HCT116 (cell line): ENCODE data around the gene MSI2. TPM values are rescaled to one million over a fixed set of nuclear protein-coding genes. Genes with fewer than 3 reads are reported as not detected.

Experiments used
- ATAC-seq: fragments of 200-7000 bp; cut with Tn5 transposase; 2 replicates; pipeline ENCODE4 v1.9.1; 2020; ENCODE audit warnings: mild to moderate bottlenecking, moderate library complexity
- BruUV-seq: library from RNA; stranded (reverse); fragments of 400-500 nt; replicated peaks from 2 replicates; lab custom pipeline; 2021; lab: Mats Ljungman, UMichigan
- CTCF ChIA-PET: fragments of 300-600 bp; sonication (Branson Sonifier 250); formaldehyde crosslinking; loops from one replicate; lab custom pipeline; 2021; ENCODE audit warnings: antibody characterized with exemption; lab: Charles Lee
- POLR2A ChIA-PET: fragments of 300-600, 350-600 bp; sonication (Branson Sonifier 250); formaldehyde crosslinking; loops from one replicate; lab custom pipeline; 2021; ENCODE audit warnings: antibody characterized with exemption; lab: Charles Lee
- RAD21 ChIA-PET, 2 experiments: fragments of 300-600 bp; sonication (Branson Sonifier 250); formaldehyde crosslinking; loops; one replicate each; lab custom pipeline; 2023; ENCODE audit warnings: low total read pairs in 2 of 2; ENCODE audit not compliant: uncharacterized antibody in 2 of 2, unreplicated experiment in 2 of 2, low non-redundant PET in 1 of 2; lab: Charles Lee
- DNase-seq: peaks from one replicate; pipeline ENCODE4 v3.0.0-alpha.2; 2010; ENCODE audit warnings: low read depth, low spot score
- H2AFZ ChIP-seq: fragments of 200-600 bp; shearing (Covaris generic), sonication (generic); 2 replicates; pipeline ENCODE4 v1.6.1; 2017; ENCODE audit warnings: low read depth, mixed run types, mixed read lengths, antibody characterized with exemption, low read length; ENCODE audit not compliant: poor library complexity, severe bottlenecking
- H3K27ac ChIP-seq: 2 replicates; pipeline ENCODE4 v1.5.1; 2012; ENCODE audit warnings: low read depth, low read length
- H3K27me3 ChIP-seq: fragments of 200-600 bp; sonication (generic); 2 replicates; pipeline ENCODE4 v1.6.1; 2016; ENCODE audit warnings: mixed run types, low read length, mixed read lengths; ENCODE audit not compliant: insufficient read depth
- H3K36me3 ChIP-seq, 2 experiments: fragments of 200-500 bp in 1 of 2; fragments of 200-600 bp in 1 of 2; sonication (Bioruptor generic) in 1 of 2; sonication (generic) in 1 of 2; 2 replicates each; pipeline versions ENCODE4 v1.5.1 to v1.6.1; 2014 to 2016; ENCODE audit warnings: low read length in 2 of 2, inconsistent platforms in 1 of 2, mixed read lengths in 1 of 2, mixed run types in 1 of 2; ENCODE audit not compliant: insufficient read depth in 2 of 2, control insufficient read depth in 1 of 2
- H3K4me1 ChIP-seq, 2 experiments: fragments of 200-600 bp in 1 of 2; sonication (generic) in 1 of 2; 2 replicates each; pipeline versions ENCODE4 v1.5.1 to v1.6.1; 2012 to 2017; ENCODE audit warnings: low read length in 2 of 2, inconsistent platforms in 1 of 2, mild to moderate bottlenecking in 1 of 2, mixed read lengths in 1 of 2, mixed run types in 1 of 2, moderate library complexity in 1 of 2; ENCODE audit not compliant: insufficient read depth in 2 of 2, control insufficient read depth in 1 of 2
- H3K4me2 ChIP-seq: fragments of 200-600 bp; sonication (generic); 2 replicates; pipeline ENCODE4 v1.6.1; 2017; ENCODE audit warnings: mixed run types, low read length, mixed read lengths
- H3K4me3 ChIP-seq, 2 experiments: fragments of 200-600 bp in 1 of 2; sonication (generic) in 1 of 2; replicated peaks in 1 of 2; 2 replicates each; pipeline ENCODE4 v1.5.1; 2011 to 2016; ENCODE audit warnings: low read length in 2 of 2, control low read depth in 1 of 2, low read depth in 1 of 2, mild to moderate bottlenecking in 1 of 2, mixed read lengths in 1 of 2, mixed run types in 1 of 2
- H3K79me2 ChIP-seq: fragments of 200-600 bp; sonication (generic); 2 replicates; pipeline ENCODE4 v1.6.1; 2017; ENCODE audit warnings: mild to moderate bottlenecking, mixed run types, low read length, moderate library complexity, mixed read lengths; ENCODE audit not compliant: insufficient read depth
- H3K9ac ChIP-seq: fragments of 200-600 bp; sonication (generic); 2 replicates; pipeline ENCODE4 v1.6.1; 2016; ENCODE audit warnings: low read length, mixed read lengths
- H3K9me2 ChIP-seq: fragments of 200-600 bp; sonication (generic), shearing (Covaris generic); 2 replicates; pipeline ENCODE4 v1.6.1; 2017; ENCODE audit warnings: mixed run types, mild to moderate bottlenecking, moderate library complexity; ENCODE audit not compliant: insufficient read depth
- H3K9me3 ChIP-seq, 2 experiments: fragments of 200-500 bp in 1 of 2; fragments of 200-600 bp in 1 of 2; sonication (Bioruptor generic) in 1 of 2; sonication (generic) in 1 of 2; 2 replicates each; pipeline ENCODE4 v1.6.1; 2014 to 2017; ENCODE audit warnings: low read length in 2 of 2, mixed read lengths in 2 of 2, inconsistent platforms in 1 of 2, low read depth in 1 of 2, mild to moderate bottlenecking in 1 of 2, mixed run types in 1 of 2, moderate library complexity in 1 of 2; ENCODE audit not compliant: control insufficient read depth in 1 of 2, insufficient read depth in 1 of 2
- H4K20me1 ChIP-seq: fragments of 200-600 bp; sonication (generic), shearing (Covaris generic); 2 replicates; pipeline ENCODE4 v1.6.1; 2017; ENCODE audit warnings: mixed run types, mild to moderate bottlenecking, moderate library complexity; ENCODE audit not compliant: insufficient read depth
- ATF3 ChIP-seq: IDR thresholded peaks from 2 replicates; pipeline ENCODE4 v1.6.1; 2012
- CBX3 ChIP-seq: IDR thresholded peaks from 2 replicates; pipeline ENCODE4 v1.6.1; 2012; ENCODE audit warnings: low read depth
- CEBPB ChIP-seq: IDR thresholded peaks from 2 replicates; pipeline ENCODE4 v1.6.1; 2012; ENCODE audit warnings: low read depth
- CTCF ChIP-seq, 3 experiments: fragments of 200-600 bp in 1 of 3; sonication (generic) in 1 of 3; IDR thresholded peaks in 2 of 3; conservative IDR thresholded peaks in 1 of 3; 2 replicates each; pipeline ENCODE4 v1.5.1; 2012 to 2017; ENCODE audit warnings: low read depth in 2 of 3, low read length in 2 of 3, antibody characterized with exemption in 1 of 3, borderline replicate concordance in 1 of 3, control low read depth in 1 of 3, mild to moderate bottlenecking in 1 of 3, mixed read lengths in 1 of 3, mixed run types in 1 of 3, moderate library complexity in 1 of 3; ENCODE audit not compliant: insufficient read depth in 1 of 3
- EGR1 ChIP-seq: IDR thresholded peaks from 2 replicates; pipeline ENCODE4 v1.6.1; 2012; ENCODE audit warnings: low read depth
- EZH2 ChIP-seq: fragments of 200-600 bp; sonication (generic); IDR thresholded peaks from 2 replicates; pipeline ENCODE4 v1.6.1; 2017; ENCODE audit warnings: antibody characterized with exemption, mixed run types
- JUND ChIP-seq: IDR thresholded peaks from 2 replicates; pipeline ENCODE4 v1.6.1; 2012
- POLR2A ChIP-seq: IDR thresholded peaks from 2 replicates; pipeline ENCODE4 v1.7.0; 2011; ENCODE audit warnings: borderline replicate concordance; ENCODE audit not compliant: insufficient read depth, insufficient read length; ENCODE audit errors: extremely low read depth
- POLR2AphosphoS5 ChIP-seq: IDR thresholded peaks from 2 replicates; pipeline ENCODE4 v1.6.1; 2011; ENCODE audit warnings: mild to moderate bottlenecking, low read depth, low read length, moderate library complexity
- RAD21 ChIP-seq: IDR thresholded peaks from 2 replicates; pipeline ENCODE4 v1.6.1; 2012; ENCODE audit warnings: low read depth, mild to moderate bottlenecking
- REST ChIP-seq: IDR thresholded peaks from 2 replicates; pipeline ENCODE4 v1.6.1; 2012; ENCODE audit warnings: low read depth
- SIN3A ChIP-seq: IDR thresholded peaks from 2 replicates; pipeline ENCODE4 v1.6.1; 2012; ENCODE audit warnings: low read depth
- SP1 ChIP-seq: IDR thresholded peaks from 2 replicates; pipeline ENCODE4 v1.6.1; 2012; ENCODE audit warnings: low read depth
- TCF7L2 ChIP-seq: IDR thresholded peaks from 2 replicates; pipeline ENCODE4 v1.7.0; 2011; ENCODE audit warnings: borderline replicate concordance, inconsistent platforms; ENCODE audit not compliant: insufficient read depth, insufficient read length; ENCODE audit errors: extremely low read depth
- YY1 ChIP-seq: IDR thresholded peaks from 2 replicates; pipeline ENCODE4 v1.6.1; 2011; ENCODE audit warnings: low read length, low read depth, moderate library complexity, mild to moderate bottlenecking; ENCODE audit not compliant: insufficient replicate concordance; ENCODE audit errors: extremely low read depth
- ZBTB33 ChIP-seq: IDR thresholded peaks from 2 replicates; pipeline ENCODE4 v1.6.1; 2011; ENCODE audit warnings: mild to moderate bottlenecking, low read length, moderate library complexity; ENCODE audit not compliant: insufficient replicate concordance; ENCODE audit errors: extremely low read depth
- ZNF274 ChIP-seq: fragments of 200-500 bp; sonication (Bioruptor generic); IDR thresholded peaks from 2 replicates; pipeline ENCODE4 v1.6.1; 2014; ENCODE audit warnings: mild to moderate bottlenecking, low read depth, low read length, inconsistent platforms
- intact Hi-C: fragments of 100-400 bp; cut with micrococcal nuclease; formaldehyde crosslinking; loops from 2 replicates; pipeline ENCODE4 v1.10.0; 2022
- total RNA-seq: library from RNA; stranded (reverse); gene quantifications from one replicate; pipeline ENCODE4 v1.2.1, GENCODE V29; 2021; ENCODE audit not compliant: unreplicated experiment

Gene MSI2
- total RNA-seq, 1 experiment from 2014 or later: 137 TPM

GRCh38 chr17:57419940-57420550 is 163.7 kb downstream of the MSI2 start:
- POLR2A ChIA-PET: interaction anchor here (0.9 kb wide), 1 partner anchor 12 kb away, joined by 3 read pairs; no protein-coding TSS in a partner anchor
- no peaks in the 10 kb centered on the region for H4K20me1 ChIP-seq
- no peak overlapping the region for H3K9ac ChIP-seq
- no peak overlapping the region for H2AFZ ChIP-seq
- H3K4me2 ChIP-seq: peak overlapping the region; percentile 19
- H3K27ac ChIP-seq: peak overlapping the region; percentile 9
- TF ChIP-seq ZBTB33: no peak
- TF ChIP-seq YY1: no peak
- TF ChIP-seq JUND: no peak
- no peak for TF ChIP-seq EGR1
- TF ChIP-seq TCF7L2: no peak
- no peak for TF ChIP-seq REST
- peak; percentile 20; the same call in 1 of the 2 replicates for TF ChIP-seq RAD21
- no peak for TF ChIP-seq CBX3
- no peak for TF ChIP-seq SP1
- no peak for TF ChIP-seq POLR2A
- TF ChIP-seq ATF3: no peak
- no peak for TF ChIP-seq ZNF274
- no peak for TF ChIP-seq SIN3A
- no peak for TF ChIP-seq CEBPB
- TF ChIP-seq POLR2AphosphoS5: no peak
- TF ChIP-seq CTCF (IDR thresholded peaks at IDR 0.05 in 2 of 3, conservative IDR thresholded peaks at IDR 0.05 in 1 of 3; ENCODE audit: borderline replicate concordance in 1 of 3, insufficient read depth in 1 of 3, low read depth in 2 of 3, low read length in 2 of 3): peak; percentile 17 to 40 (median 32); a peak in 4 of 6 replicates
- TF ChIP-seq EZH2: no peak
- H3K4me3 ChIP-seq: no peak overlapping the region
- H3K27me3 ChIP-seq: no peaks in the 10 kb centered on the region
- intact Hi-C loops: loop anchor here (5.0 kb wide), 1 partner anchor 168 kb away; no protein-coding TSS in a partner anchor
- ATAC-seq: peak; percentile 20; the same call in 1 of the 2 replicates
- DNase-seq: no peak
- no peaks in the 10 kb centered on the region for H3K9me3 ChIP-seq
- BruUV-seq: no TSS peak
- peaks cover 52 to 55% of the 10 kb centered on the region in 2 experiments for H3K4me1 ChIP-seq
- no peaks in the 10 kb centered on the region for H3K9me2 ChIP-seq
- CTCF ChIA-PET: interaction anchor here (1.1 to 1.9 kb wide), 3 partner anchors 9 to 176 kb away, joined by 3 to 14 read pairs (median 3); no protein-coding TSS in a partner anchor
- RAD21 ChIA-PET: no interaction called here
- no peaks in the 10 kb centered on the region for H3K79me2 ChIP-seq
- H3K36me3 ChIP-seq: no peaks in the 10 kb centered on the region
